ENCODE measurements around the gene ISL2.

- TF ChIP-seq ISL1 (CRISPR knock-in tag; IDR thresholded peaks at IDR 0.05) (no peak), ESRRG (CRISPR knock-in tag; IDR thresholded peaks at IDR 0.05) (no peak), ZC3H10 (CRISPR knock-in tag; IDR thresholded peaks at IDR 0.05) (no peak), OSR1 (CRISPR knock-in tag; IDR thresholded peaks at IDR 0.05) (no peak)
These were observed 6.9 kb downstream of the ISL2 start for GRCh38 chr15:76343313-76343996.
